Adrenal gland (tissue), 12 donors: ENCODE data around the gene CDH4. TPM values are rescaled to one million over a fixed set of nuclear protein-coding genes. Genes with fewer than 3 reads are reported as not detected.

Experiments used
- DNase-seq, 7 donors: peaks; one replicate each; pipeline ENCODE4 v3.0.0-alpha.2; 2019 to 2020
- H3K27ac ChIP-seq, 5 donors: fragments of 200-600 bp; sonication (generic) in 4 of 5; 1 replicate in 3 of 5; 2 replicates in 2 of 5; pipeline versions ENCODE4 v1.5.1 to v1.8.0; 2016 to 2020; ENCODE audit warnings: mild to moderate bottlenecking in 1 of 5
- H3K27me3 ChIP-seq: fragments of 200-600 bp; 2 replicates; pipeline ENCODE4 v1.8.0; 2021
- H3K36me3 ChIP-seq, 2 donors: fragments of 200-600 bp; replicated peaks in 1 of 2; 1 replicate in 1 of 2; 2 replicates in 1 of 2; pipeline versions ENCODE4 v1.5.1 to v1.8.0; 2018 to 2022
- H3K4me1 ChIP-seq, 2 donors: fragments of 200-600 bp; replicated peaks in 1 of 2; 1 replicate in 1 of 2; 2 replicates in 1 of 2; pipeline versions ENCODE4 v1.5.1 to v1.8.0; 2018 to 2021
- H3K4me3 ChIP-seq, 4 donors: fragments of 200-600 bp; sonication (generic) in 3 of 4; one replicate each; pipeline ENCODE4 v1.5.1; 2016 to 2018
- H3K9me3 ChIP-seq, 3 donors: fragments of 200-600 bp; sonication (generic) in 1 of 3; replicated peaks in 1 of 3; 1 replicate in 2 of 3; 2 replicates in 1 of 3; pipeline versions ENCODE4 v1.5.1 to v1.8.0; 2016 to 2021
- POLR2A ChIP-seq, 2 donors: fragments of 450-650 bp; IDR thresholded peaks; one replicate each; pipeline ENCODE4 v1.6.1; 2017; ENCODE audit warnings: antibody characterized with exemption in 2 of 2, mild to moderate bottlenecking in 2 of 2, moderate library complexity in 1 of 2
- WGBS, 4 donors: extraction: QIAGEN DNeasy Blood & Tissue Kit in 2 of 4; methylation state at CpG; one replicate each; pipeline versions ENCODE4 v1.1.5 to v1.1.7; 2013 to 2017; 5-methylcytosine and 5-hydroxymethylcytosine counted together
- intact Hi-C, 2 donors: fragments of 100-400 bp; cut with DNase I; formaldehyde crosslinking; loops; one replicate each; pipeline versions ENCODE4 v1.14.1 to v1.15.0; 2022 to 2023
- polyA plus RNA-seq, 3 donors: library from polyadenylated mRNA; stranded (reverse); fragments of 200-250 nt in 2 of 3; fragments of 350-450 nt in 1 of 3; fragmentation: Illumina TruSeq in 1 of 3; extraction: RNeasy Lipid Tissue Mini Kit (QIAGEN cat#74804) in 1 of 3; gene quantifications; one replicate each; pipeline ENCODE4 v1.2.3, GENCODE V29; 2013 to 2014
- total RNA-seq, 9 donors: library from RNA; depleted of rRNA in 4 of 9; stranded (reverse); fragments of >200 nt in 4 of 9; fragments of 120-200 nt in 1 of 9; fragmentation: NEBNext Ultra II Directional in 1 of 9; extraction: Animal tissue kit (Norgen Biotek cat#: 25700) in 1 of 9; gene quantifications; one replicate each; pipeline versions ENCODE4 v1.1.0 to v1.2.4, GENCODE V29; 2013 to 2023
- TF ChIP-seq, protein P1 (sequence below), 6 experiments: fragments of 450-650 bp in 4 of 6; fragments of 200-600 bp in 2 of 6; sonication (generic) in 1 of 6; IDR thresholded peaks; 1 replicate in 5 of 6; 2 replicates in 1 of 6; pipeline versions ENCODE4 v1.5.1 to v1.8.0; 2016 to 2021; ENCODE audit warnings: antibody characterized with exemption in 6 of 6, mild to moderate bottlenecking in 2 of 6, moderate library complexity in 1 of 6
- donor health status: healthy with polysubstance abuse.
- donor health status: Bipolar disorder and iron deficiency.
- donor health status: DM: yes; HTN: yes; CAD: no.
- donor health status: DM: no; HTN: no; CAD: no.
- donor health status: DM: no; HTN: no; CAD: no.
- donor health status: DM: yes; HTN: yes; CAD: no.

CDH4 gene
- total and polyA plus RNA-seq, 12 donors: 0.08 to 0.53 (median 0.20) TPM; not detected in 3

- 62 to 70% (median 67%) methylated on average over 12 of the region's 12 CpGs for WGBS, 4 donors
Measured at GRCh38 chr20:61353261-61354000, 101.4 kb downstream of the CDH4 start.

GRCh38 chr20:61354001-61354390 lies 101.9 kb downstream of the CDH4 start:
- intact Hi-C loops: no loop called here
- no peak for TF ChIP-seq POLR2A (IDR thresholded peaks at IDR 0.05)
- TF ChIP-seq, protein P1, sequence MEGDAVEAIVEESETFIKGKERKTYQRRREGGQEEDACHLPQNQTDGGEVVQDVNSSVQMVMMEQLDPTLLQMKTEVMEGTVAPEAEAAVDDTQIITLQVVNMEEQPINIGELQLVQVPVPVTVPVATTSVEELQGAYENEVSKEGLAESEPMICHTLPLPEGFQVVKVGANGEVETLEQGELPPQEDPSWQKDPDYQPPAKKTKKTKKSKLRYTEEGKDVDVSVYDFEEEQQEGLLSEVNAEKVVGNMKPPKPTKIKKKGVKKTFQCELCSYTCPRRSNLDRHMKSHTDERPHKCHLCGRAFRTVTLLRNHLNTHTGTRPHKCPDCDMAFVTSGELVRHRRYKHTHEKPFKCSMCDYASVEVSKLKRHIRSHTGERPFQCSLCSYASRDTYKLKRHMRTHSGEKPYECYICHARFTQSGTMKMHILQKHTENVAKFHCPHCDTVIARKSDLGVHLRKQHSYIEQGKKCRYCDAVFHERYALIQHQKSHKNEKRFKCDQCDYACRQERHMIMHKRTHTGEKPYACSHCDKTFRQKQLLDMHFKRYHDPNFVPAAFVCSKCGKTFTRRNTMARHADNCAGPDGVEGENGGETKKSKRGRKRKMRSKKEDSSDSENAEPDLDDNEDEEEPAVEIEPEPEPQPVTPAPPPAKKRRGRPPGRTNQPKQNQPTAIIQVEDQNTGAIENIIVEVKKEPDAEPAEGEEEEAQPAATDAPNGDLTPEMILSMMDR (IDR thresholded peaks at IDR 0.05): no peak
- no peaks in the 10 kb centered on the region for H3K4me1 ChIP-seq
- 76 to 81% (median 79%) methylated on average over 9 to 18 of the region's 18 CpGs for WGBS, 4 donors
- no peaks in the 10 kb centered on the region for H3K36me3 ChIP-seq
- H3K27ac ChIP-seq: no peak overlapping the region
- no peak for DNase-seq
- H3K27me3 ChIP-seq: no peaks in the 10 kb centered on the region
- H3K9me3 ChIP-seq: no peaks in the 10 kb centered on the region
- H3K4me3 ChIP-seq: no peak overlapping the region

More at GRCh38 chr20:61353261-61354000, 101.4 kb downstream of the CDH4 start:
- Histone ChIP-seq H3K27me3 (no peaks in the 10 kb centered on the region), H3K4me1 (no peaks in the 10 kb centered on the region), H3K9me3 (no peaks in the 10 kb centered on the region), H3K36me3 (no peaks in the 10 kb centered on the region), H3K4me3 (no peak overlapping the region), H3K27ac (no peak overlapping the region)
- DNase-seq: no peak
- TF ChIP-seq, protein P1 (IDR thresholded peaks at IDR 0.05): no peak
- TF ChIP-seq POLR2A (IDR thresholded peaks at IDR 0.05): no peak
- intact Hi-C loops: no loop called here

DNA sequence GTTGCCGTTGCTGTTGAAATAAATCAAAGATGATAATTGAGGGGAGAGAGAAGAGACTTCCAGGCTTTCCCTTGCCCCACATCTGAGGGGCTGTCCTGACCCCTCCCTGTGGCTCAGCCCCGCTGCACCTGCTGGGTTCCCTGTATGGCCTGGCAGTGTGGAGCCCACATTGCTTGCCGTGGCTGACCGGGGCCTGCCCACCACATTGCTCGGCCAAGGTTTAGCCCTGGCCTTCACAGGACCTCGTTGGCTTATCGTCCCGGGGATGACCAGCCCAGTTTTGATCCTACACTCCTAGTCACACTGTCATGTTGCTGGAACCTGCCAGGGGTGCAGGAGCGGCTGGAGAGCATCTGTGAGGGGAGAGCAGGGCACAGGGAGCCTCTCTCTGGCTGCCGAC lies 102.4 kb downstream of the CDH4 start:
- H3K9me3 ChIP-seq: no peaks in the 10 kb centered on the region
- TF ChIP-seq, protein P1 (IDR thresholded peaks at IDR 0.05): no peak
- TF ChIP-seq POLR2A (IDR thresholded peaks at IDR 0.05): no peak
- no peak for DNase-seq
- H3K4me3 ChIP-seq: no peak overlapping the region
- H3K27me3 ChIP-seq: no peaks in the 10 kb centered on the region
- 67 to 73% (median 71%) methylated on average over 6 to 10 of the region's 10 CpGs for WGBS, 4 donors
- intact Hi-C loops: no loop called here
- no peaks in the 10 kb centered on the region for H3K36me3 ChIP-seq
- no peaks in the 10 kb centered on the region for H3K4me1 ChIP-seq
- no peak overlapping the region for H3K27ac ChIP-seq

DNA sequence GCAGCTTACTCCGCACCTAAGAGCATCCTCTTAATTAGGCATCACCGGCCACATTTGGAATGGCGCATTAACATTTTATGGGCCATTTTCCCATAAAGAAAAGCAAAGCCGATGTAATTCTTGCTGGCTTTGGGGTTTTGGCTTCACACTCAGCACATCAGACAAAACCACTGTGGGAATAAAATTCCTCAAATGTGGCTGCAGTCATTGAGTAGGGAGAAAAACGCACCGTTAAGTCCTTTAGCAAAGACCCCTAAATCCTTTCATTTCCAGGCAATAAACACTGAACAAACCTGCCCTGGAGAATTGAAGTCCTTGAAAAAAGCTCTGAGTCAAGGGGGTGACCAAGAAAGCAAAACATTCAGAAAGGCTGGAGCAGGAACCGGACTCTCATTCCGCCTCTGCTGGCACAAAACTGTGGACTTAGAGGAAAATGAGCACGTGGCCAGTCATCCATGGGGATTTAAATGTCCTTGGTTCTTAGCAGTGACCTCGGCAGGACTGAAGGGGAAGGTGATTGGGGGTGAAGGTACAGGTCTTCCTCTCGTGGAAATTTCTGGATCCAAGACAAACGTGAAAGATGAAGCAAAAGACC lies 102.9 kb downstream of the CDH4 start:
- H3K27me3 ChIP-seq: no peaks in the 10 kb centered on the region
- 57 to 74% (median 61%) methylated on average over 12 of the region's 12 CpGs for WGBS, 4 donors
- H3K4me1 ChIP-seq: no peaks in the 10 kb centered on the region
- TF ChIP-seq, protein P1 (IDR thresholded peaks at IDR 0.05): no peak
- no peak for TF ChIP-seq POLR2A (IDR thresholded peaks at IDR 0.05)
- no peak for DNase-seq
- H3K36me3 ChIP-seq: no peaks in the 10 kb centered on the region
- intact Hi-C loops: no loop called here
- no peaks in the 10 kb centered on the region for H3K9me3 ChIP-seq
- H3K4me3 ChIP-seq: no peak overlapping the region
- H3K27ac ChIP-seq: no peak overlapping the region
